ENCODE results near the gene INTS3. TPM values are rescaled to one million over a fixed set of nuclear protein-coding genes. Genes with fewer than 3 reads are reported as not detected.
"Not testable (repeated sequence)": the region's sequence is repeated elsewhere in the genome, so short reads cannot be mapped to it uniquely, and the experiment has no call there.

Gene INTS3
- total RNA-seq, 1 donor from 2014 or later = 72.3 TPM

GRCh38 chr1:153752571-153753195 is 24.8 kb downstream of the INTS3 start:
- ATAC-seq = no peak
- Histone ChIP-seq H3K36me3 (peaks cover 82% of the 10 kb centered on the region), H3K27ac (peak overlapping the region; percentile 85), H3K27me3 (no peaks in the 10 kb centered on the region), H3K4me1 (peaks cover 39% of the 10 kb centered on the region), H3K4me3 (no peak overlapping the region), H3K9me3 (no peaks in the 10 kb centered on the region)
- TF ChIP-seq CTCF (IDR thresholded peaks at IDR 0.05) = no peak
- DNase-seq = no peak
- intact Hi-C loops (cut with DNase I) = loop anchor here (10.0 kb wide), 1 partner anchor 238 kb away; no protein-coding TSS in a partner anchor

GRCh38 chr1:153754266-153754665 is 26.4 kb downstream of the INTS3 start:
- H3K4me3 ChIP-seq = no peak overlapping the region
- peaks cover 82% of the 10 kb centered on the region for H3K36me3 ChIP-seq
- H3K4me1 ChIP-seq = peaks cover 32% of the 10 kb centered on the region
- no peak for ATAC-seq
- H3K27ac ChIP-seq = no peak overlapping the region
- intact Hi-C loops (cut with DNase I) = loop anchor here (10.0 kb wide), 1 partner anchor 239 kb away; no protein-coding TSS in a partner anchor
- DNase-seq = no peak
- H3K27me3 ChIP-seq = no peaks in the 10 kb centered on the region
- no peaks in the 10 kb centered on the region for H3K9me3 ChIP-seq
- no peak for TF ChIP-seq CTCF (IDR thresholded peaks at IDR 0.05)

- Histone ChIP-seq H3K4me3 (no peak overlapping the region), H3K27me3 (no peaks in the 10 kb centered on the region), H3K9me3 (no peaks in the 10 kb centered on the region), H3K4me1 (no peaks in the 10 kb centered on the region), H3K27ac (no peak overlapping the region), H3K36me3 (peaks cover 90% of the 10 kb centered on the region)
- intact Hi-C loops (cut with DNase I) = no loop called here
- DNase-seq = no peak
- ATAC-seq = no peak
- TF ChIP-seq CTCF (IDR thresholded peaks at IDR 0.05) = no peak
These were observed 32.6 kb downstream of the INTS3 start for GRCh38 chr1:153760440-153760839.

- Histone ChIP-seq H3K9me3 (no peaks in the 10 kb centered on the region), H3K36me3 (peaks cover 90% of the 10 kb centered on the region), H3K4me3 (no peak overlapping the region), H3K27ac (peak overlapping the region; percentile 47), H3K4me1 (peaks cover 3% of the 10 kb centered on the region), H3K27me3 (no peaks in the 10 kb centered on the region)
- no peak for TF ChIP-seq CTCF (IDR thresholded peaks at IDR 0.05)
- ATAC-seq (peak; percentile 6), DNase-seq (no peak)
- intact Hi-C loops (cut with DNase I) = no loop called here
These were observed 35.7 kb downstream of the INTS3 start for GRCh38 chr1:153763365-153764225.

- DNase-seq = no peak
- peaks cover 90% of the 10 kb centered on the region for H3K36me3 ChIP-seq
These were observed 36.5 kb downstream of the INTS3 start for GRCh38 chr1:153764310-153764709.

GRCh38 chr1:153766663-153767062 is 38.8 kb downstream of the INTS3 start:
- Histone ChIP-seq H3K36me3 (peaks cover 91% of the 10 kb centered on the region), H3K4me1 (peaks cover 29% of the 10 kb centered on the region)
- H3K27me3 ChIP-seq; H3K9me3 ChIP-seq; ATAC-seq; H3K27ac ChIP-seq; intact Hi-C loops (cut with DNase I); H3K4me3 ChIP-seq; DNase-seq: not testable (repeated sequence)

More at GRCh38 chr1:153764310-153764709, 36.5 kb downstream of the INTS3 start:
- intact Hi-C loops (cut with DNase I) = no loop called here
- Histone ChIP-seq H3K27ac (peak overlapping the region; percentile 47), H3K4me3 (no peak overlapping the region), H3K4me1 (peaks cover 10% of the 10 kb centered on the region), H3K27me3 (no peaks in the 10 kb centered on the region), H3K9me3 (no peaks in the 10 kb centered on the region)
- no peak for ATAC-seq
- TF ChIP-seq CTCF (IDR thresholded peaks at IDR 0.05) = no peak

All from upper lobe of right lung (tissue), 1 donor.